ENCODE data around the gene PXDN.

The PXDN gene

DNA sequence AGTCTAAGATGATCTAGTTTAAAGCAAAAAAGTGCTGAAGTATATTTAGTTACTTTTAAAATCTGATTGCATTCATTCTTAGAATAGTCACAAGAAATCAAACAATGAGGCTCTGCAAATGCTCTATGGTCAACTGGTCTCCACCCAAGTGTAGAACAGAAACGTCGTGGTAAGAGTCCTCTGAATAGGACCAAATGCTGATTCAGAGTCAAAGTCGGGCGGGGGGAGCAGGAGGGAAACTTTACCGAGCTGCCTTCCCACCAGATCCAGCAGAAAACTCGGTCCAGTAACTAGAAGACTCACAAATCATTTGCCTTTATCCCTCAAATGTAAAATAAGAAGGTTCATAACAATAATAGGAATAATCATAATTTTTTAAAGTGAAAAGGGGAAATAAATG is 46.2 kb upstream of the PXDN start:
- Histone ChIP-seq H3K4me2 (ENCODE audit: low read depth, low read length) (no peak overlapping the region), H3K79me2 (ENCODE audit: low read length) (no peaks in the 10 kb centered on the region), H3K27ac (ENCODE audit: low read length) (no peak overlapping the region), H3K9me3 (replicated peaks; ENCODE audit: insufficient read depth, low read length) (no peaks in the 10 kb centered on the region), H3K27me3 (replicated peaks; ENCODE audit: insufficient read depth, low read length) (no peaks in the 10 kb centered on the region), H3K4me3 (ENCODE audit: low read length) (no peak overlapping the region), H3K9me2 (replicated peaks; ENCODE audit: insufficient read depth, low read length) (no peaks in the 10 kb centered on the region), H3K9ac (ENCODE audit: low read length) (no peak overlapping the region), H3K36me3 (replicated peaks; ENCODE audit: insufficient read depth, low read length) (no peaks in the 10 kb centered on the region), H4K20me1 (ENCODE audit: insufficient read depth, low read length) (no peaks in the 10 kb centered on the region), H3K4me1 (ENCODE audit: low read length) (no peaks in the 10 kb centered on the region), H3F3A (ENCODE audit: insufficient read depth, low read length) (no peaks in the 10 kb centered on the region), H2AFZ (ENCODE audit: low read length) (no peak overlapping the region)
- DNase-seq = no peak
- no peak for TF ChIP-seq EZH2phosphoT487 (IDR thresholded peaks at IDR 0.05; ENCODE audit: low read length)
- no peak for TF ChIP-seq EZH2 (optimal IDR thresholded peaks at IDR 0.05; ENCODE audit: low read depth, low read length)
- TF ChIP-seq, protein P1, sequence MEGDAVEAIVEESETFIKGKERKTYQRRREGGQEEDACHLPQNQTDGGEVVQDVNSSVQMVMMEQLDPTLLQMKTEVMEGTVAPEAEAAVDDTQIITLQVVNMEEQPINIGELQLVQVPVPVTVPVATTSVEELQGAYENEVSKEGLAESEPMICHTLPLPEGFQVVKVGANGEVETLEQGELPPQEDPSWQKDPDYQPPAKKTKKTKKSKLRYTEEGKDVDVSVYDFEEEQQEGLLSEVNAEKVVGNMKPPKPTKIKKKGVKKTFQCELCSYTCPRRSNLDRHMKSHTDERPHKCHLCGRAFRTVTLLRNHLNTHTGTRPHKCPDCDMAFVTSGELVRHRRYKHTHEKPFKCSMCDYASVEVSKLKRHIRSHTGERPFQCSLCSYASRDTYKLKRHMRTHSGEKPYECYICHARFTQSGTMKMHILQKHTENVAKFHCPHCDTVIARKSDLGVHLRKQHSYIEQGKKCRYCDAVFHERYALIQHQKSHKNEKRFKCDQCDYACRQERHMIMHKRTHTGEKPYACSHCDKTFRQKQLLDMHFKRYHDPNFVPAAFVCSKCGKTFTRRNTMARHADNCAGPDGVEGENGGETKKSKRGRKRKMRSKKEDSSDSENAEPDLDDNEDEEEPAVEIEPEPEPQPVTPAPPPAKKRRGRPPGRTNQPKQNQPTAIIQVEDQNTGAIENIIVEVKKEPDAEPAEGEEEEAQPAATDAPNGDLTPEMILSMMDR (IDR thresholded peaks at IDR 0.05; ENCODE audit: low read length) = no peak

DNA sequence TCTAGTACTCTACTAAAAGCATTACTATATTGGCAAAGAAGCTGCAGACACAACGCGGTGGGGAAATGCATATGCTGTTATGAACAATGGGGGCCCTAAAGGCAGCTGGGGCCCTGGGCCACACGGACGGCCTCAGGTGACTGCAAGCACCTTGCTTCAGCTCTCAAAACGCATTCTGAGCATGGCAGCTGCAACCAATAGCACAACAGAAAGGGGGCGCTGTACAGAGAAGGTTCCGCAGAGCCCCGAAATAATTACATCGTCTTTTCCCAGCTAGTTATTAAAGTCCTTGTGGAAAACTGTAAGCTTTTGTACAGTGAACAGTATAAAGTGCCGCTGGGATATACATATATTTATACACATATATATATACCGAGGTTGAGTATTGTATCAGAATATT is 45.3 kb upstream of the PXDN start:
- Histone ChIP-seq H3K4me2 (ENCODE audit: low read depth, low read length) (no peak overlapping the region), H3K27ac (ENCODE audit: low read length) (no peak overlapping the region), H3K9me3 (replicated peaks; ENCODE audit: insufficient read depth, low read length) (no peaks in the 10 kb centered on the region), H3K79me2 (ENCODE audit: low read length) (no peaks in the 10 kb centered on the region), H3K9me2 (replicated peaks; ENCODE audit: insufficient read depth, low read length) (no peaks in the 10 kb centered on the region), H3K9ac (ENCODE audit: low read length) (no peak overlapping the region), H3F3A (ENCODE audit: insufficient read depth, low read length) (no peaks in the 10 kb centered on the region), H3K4me3 (ENCODE audit: low read length) (no peak overlapping the region), H2AFZ (ENCODE audit: low read length) (no peak overlapping the region), H3K27me3 (replicated peaks; ENCODE audit: insufficient read depth, low read length) (no peaks in the 10 kb centered on the region), H4K20me1 (ENCODE audit: insufficient read depth, low read length) (no peaks in the 10 kb centered on the region), H3K4me1 (ENCODE audit: low read length) (no peaks in the 10 kb centered on the region), H3K36me3 (replicated peaks; ENCODE audit: insufficient read depth, low read length) (no peaks in the 10 kb centered on the region)
- DNase-seq = no peak
- TF ChIP-seq, protein P1 (IDR thresholded peaks at IDR 0.05; ENCODE audit: low read length) = no peak
- TF ChIP-seq EZH2phosphoT487 (IDR thresholded peaks at IDR 0.05; ENCODE audit: low read length) (no peak), EZH2 (optimal IDR thresholded peaks at IDR 0.05; ENCODE audit: low read depth, low read length) (no peak)

DNA sequence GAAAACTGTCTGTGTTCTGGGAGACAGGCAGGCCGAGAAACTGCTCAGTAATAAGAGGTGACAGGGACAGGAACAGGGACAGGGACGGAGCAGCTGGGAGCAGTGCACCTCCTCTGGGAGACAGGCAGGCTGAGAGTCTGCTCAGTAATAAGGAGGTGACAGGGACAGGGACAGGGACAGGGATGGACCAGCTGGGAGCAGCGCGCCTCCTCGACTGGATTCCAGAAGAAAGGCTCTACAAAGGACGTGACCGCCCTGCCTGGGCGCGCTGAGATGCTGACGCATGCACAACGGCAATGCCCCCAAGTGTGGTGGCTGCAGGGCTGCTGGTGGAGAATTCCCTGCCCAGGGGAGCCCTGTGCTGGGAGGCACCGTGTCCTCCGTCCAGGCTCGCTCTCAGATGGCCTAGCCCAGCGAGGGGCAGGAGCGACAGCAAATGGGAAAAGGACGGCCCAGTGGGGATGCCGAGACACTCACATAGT is 44.2 kb upstream of the PXDN start:
- H3K9me2 ChIP-seq (replicated peaks; ENCODE audit: insufficient read depth, low read length) = no peaks in the 10 kb centered on the region
- H3K36me3 ChIP-seq (replicated peaks; ENCODE audit: insufficient read depth, low read length) = no peaks in the 10 kb centered on the region
- no peaks in the 10 kb centered on the region for H3K27me3 ChIP-seq (replicated peaks; ENCODE audit: insufficient read depth, low read length)
- no peak overlapping the region for H3K4me3 ChIP-seq (ENCODE audit: low read length)
- TF ChIP-seq, protein P1 (IDR thresholded peaks at IDR 0.05; ENCODE audit: low read length) = no peak
- TF ChIP-seq EZH2 (optimal IDR thresholded peaks at IDR 0.05; ENCODE audit: low read depth, low read length) (no peak), EZH2phosphoT487 (IDR thresholded peaks at IDR 0.05; ENCODE audit: low read length) (no peak)
- H2AFZ ChIP-seq (ENCODE audit: low read length) = no peak overlapping the region
- DNase-seq = no peak
- H3K4me1 ChIP-seq (ENCODE audit: low read length) = no peaks in the 10 kb centered on the region
- H4K20me1 ChIP-seq (ENCODE audit: insufficient read depth, low read length) = no peaks in the 10 kb centered on the region
- no peaks in the 10 kb centered on the region for H3K79me2 ChIP-seq (ENCODE audit: low read length)
- no peaks in the 10 kb centered on the region for H3F3A ChIP-seq (ENCODE audit: insufficient read depth, low read length)
- no peak overlapping the region for H3K4me2 ChIP-seq (ENCODE audit: low read depth, low read length)
- no peak overlapping the region for H3K27ac ChIP-seq (ENCODE audit: low read length)
- H3K9ac ChIP-seq (ENCODE audit: low read length) = no peak overlapping the region
- no peaks in the 10 kb centered on the region for H3K9me3 ChIP-seq (replicated peaks; ENCODE audit: insufficient read depth, low read length)

All from MM.1S (cell line).